SK-N-DZ (cell line): ENCODE results near the gene OR4B1. TPM values are rescaled to one million over a fixed set of nuclear protein-coding genes. Genes with fewer than 3 reads are reported as not detected.
"Not testable (repeated sequence)": the region's sequence is repeated elsewhere in the genome, so short reads cannot be mapped to it uniquely, and the experiment has no call there.

ENCODE experiments used
- DNase-seq: peaks from one replicate; pipeline ENCODE4 v3.0.0-alpha.2; 2015; ENCODE audit warnings: low spot score
- polyA plus RNA-seq, 2 experiments: library from polyadenylated mRNA; depleted of rRNA; stranded (reverse); fragments of >200 nt; gene quantifications; 2 replicates each; pipeline ENCODE4 v1.2.3, GENCODE V29; 2014

OR4B1 gene
- not detected in 2 replicates for polyA plus RNA-seq (2014; cell fraction: cytosol; rRNA removed)
- not detected in 2 replicates for polyA plus RNA-seq (2014; cell fraction: nucleus; rRNA removed)

GRCh38 chr11:48216510-48216909 is at the start of gene OR4B1:
Gene OR4B1 (plus strand): TSS chr11:48216810. CDS start chr11:48216810, 0 bp downstream.
- DNase-seq = no peak

DNA sequence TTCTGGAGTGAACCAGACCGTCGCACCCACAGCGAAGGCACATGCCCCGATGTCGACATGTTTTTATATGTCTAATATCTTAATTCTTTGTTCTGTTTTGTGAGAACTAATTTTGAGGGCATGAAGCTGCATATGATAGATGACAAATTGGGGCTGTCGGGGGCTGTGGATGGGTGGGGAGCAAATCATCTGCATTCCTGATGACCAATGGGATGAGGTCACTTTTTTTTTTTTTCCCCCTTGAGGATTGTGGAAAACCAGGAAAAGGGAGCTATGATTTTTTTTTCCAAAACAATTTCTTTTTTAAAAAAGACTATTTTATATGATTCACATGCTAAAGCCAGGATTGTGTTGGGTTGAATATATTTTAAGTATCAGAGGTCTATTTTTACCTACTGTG is 49.2 kb upstream of the OR4B1 start:
- DNase-seq = no peak

GRCh38 chr11:48168815-48169214 is 47.8 kb upstream of the OR4B1 start:
- no peak for DNase-seq

DNA sequence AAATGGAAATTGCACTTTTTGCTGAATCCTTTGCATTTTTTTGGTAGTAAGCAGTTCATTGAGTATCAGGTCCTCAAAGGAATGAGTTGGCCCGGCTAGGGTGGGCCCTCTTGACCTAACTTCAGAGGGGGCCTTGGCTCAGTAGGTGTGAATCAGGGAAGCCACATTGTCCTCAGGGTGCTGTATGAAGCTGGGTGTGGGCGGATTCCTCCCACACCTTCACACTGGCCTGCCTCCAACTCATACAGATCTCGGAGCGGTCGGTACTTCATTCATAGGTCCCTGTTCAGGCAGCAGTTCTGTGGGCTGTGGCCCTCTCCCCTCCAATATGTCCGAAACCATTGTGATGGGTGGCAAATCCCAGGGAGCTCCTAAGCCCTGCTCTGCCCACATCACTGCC is 47.4 kb upstream of the OR4B1 start:
- no peak for DNase-seq

DNA sequence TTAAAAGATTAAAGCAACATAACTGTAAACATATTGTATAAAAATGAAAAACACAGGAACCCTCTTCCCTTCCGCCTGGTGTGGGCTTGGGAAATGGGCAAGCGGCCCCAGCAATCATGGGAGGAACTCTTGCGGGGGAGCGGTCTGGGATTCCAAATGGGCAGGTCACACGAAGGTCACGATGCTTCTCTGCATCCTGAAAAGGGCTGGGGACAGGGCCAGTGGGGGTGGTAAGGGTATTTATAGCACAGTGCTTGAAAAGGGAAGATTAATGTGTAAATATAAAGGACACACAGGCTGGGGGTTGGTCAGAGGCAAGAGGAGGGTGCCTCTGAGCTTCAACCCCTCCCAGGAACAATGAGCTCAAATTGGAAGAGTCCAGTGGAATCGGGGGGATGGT is 46.9 kb upstream of the OR4B1 start:
- DNase-seq = no peak

- no peak for DNase-seq
These were observed 46.1 kb upstream of the OR4B1 start for GRCh38 chr11:48170241-48171233.

GRCh38 chr11:48172818-48173609 is 43.6 kb upstream of the OR4B1 start:
- DNase-seq = peak; percentile 48

- DNase-seq = no peak
These were observed 38.9 kb upstream of the OR4B1 start for GRCh38 chr11:48177661-48178060.

DNA sequence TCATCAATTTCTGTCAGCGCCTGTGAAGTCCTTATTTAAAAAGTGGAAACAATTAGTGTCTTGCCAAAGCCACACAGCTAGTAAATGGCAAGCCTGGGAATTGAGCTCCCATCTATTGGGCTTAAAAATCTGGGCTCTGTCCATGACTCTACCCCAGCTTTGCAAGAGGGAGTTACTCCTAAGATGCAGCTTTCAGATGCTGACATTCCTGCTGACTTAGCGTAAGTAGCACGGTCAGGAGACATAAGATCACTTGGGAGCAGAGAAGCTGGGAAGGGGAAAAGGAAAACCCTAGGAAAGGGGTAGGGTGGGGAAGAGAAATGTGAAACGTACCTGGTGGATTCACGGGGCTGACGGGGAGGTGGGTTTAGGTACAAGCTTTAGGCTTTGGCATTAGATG is 36.0 kb upstream of the OR4B1 start:
- DNase-seq = no peak

GRCh38 chr11:48182860-48183526 is 33.6 kb upstream of the OR4B1 start:
- no peak for DNase-seq

DNA sequence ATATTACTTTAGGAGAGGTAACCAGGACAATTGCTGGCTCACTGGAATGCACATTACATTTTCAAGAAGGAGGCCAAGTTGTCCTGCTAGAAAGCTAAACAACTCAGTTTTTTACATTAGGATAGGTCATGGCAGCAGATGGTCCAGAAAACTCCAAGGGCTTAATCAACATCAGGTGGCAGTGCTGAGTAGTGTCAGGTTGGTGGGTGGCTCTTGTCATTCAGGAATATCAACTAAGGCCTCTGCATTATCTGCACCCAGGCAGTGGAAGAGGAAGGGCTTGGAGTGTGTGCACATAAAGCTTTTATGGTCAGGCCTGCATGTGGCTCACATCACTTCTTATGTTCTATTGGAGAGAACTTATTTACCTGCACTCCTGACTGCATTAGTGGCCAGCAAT is 32.2 kb upstream of the OR4B1 start:
- no peak for DNase-seq

DNA sequence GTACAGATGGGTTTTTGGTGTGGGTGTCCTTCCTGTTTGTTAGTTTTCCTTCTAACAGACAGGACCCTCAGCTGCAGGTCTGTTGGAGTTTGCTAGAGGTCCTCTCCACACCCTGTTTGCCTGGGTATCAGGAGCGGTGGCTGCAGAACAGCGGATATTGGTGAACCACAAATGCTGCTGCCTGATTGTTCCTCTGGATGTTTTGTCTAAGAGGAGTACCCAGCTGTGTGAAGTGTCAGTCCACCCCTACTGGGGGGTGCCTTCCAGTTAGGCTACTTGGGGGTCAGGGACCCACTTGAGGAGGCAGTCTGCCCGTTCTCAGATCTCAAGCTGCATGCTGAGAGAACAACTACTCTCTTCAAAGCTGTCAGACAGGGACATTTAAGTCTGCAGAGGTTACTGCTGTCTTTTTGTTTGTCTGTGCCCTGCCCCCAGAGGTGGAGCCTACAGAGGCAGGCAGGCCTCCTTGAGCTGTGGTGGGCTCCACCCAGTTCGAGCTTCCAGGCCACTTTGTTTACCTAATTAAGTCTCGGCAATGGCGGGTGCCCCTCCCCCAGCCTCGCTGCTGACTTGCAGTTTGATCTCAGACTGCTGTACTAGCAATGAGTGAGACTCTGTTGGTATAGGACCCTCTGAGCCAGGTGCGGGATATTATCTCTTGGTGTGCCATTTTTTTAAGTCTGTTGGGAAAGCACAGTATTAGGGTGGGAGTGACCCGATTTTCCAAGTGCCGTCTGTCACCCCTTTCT is 25.5 kb upstream of the OR4B1 start:
- DNase-seq = peak; percentile 54

DNA sequence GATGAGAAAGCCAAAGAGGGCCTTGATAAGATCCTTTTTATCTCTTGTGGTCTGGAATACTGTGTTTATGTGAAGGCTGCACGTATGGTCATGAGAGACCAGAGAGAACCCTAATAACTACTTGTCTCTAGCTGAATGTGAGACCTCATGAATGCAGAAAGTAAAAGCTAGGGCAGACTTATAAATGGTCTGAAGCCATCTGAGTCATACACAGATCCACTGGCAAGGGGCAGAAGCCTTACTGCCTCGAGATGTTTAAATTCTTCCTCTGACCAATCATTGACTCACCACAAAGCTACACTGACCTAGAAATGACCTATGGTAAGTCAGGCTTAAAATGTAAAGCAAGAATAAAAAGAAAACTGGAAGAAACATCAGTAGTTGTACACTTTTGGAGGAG is 22.7 kb upstream of the OR4B1 start:
- no peak for DNase-seq

DNA sequence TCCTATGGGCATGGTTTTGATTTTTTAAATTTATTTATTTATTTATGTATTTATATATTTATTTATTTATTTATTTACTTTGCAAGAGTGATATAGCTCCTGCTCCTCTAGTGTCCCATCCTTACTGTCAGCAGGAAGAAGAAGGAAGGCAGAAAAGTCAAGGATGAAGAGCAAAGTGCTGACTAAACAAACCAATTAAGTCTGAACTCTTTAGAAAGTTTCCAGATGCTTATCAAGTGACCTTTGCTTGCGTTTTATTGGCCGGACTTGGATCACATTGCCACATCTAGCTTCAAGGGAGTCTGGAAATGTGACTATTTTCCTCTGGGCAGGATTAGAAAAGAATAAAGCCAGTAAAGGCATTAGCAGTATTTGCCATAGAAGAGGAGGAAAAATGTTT is 8.7 kb upstream of the OR4B1 start:
- DNase-seq = no peak

DNA sequence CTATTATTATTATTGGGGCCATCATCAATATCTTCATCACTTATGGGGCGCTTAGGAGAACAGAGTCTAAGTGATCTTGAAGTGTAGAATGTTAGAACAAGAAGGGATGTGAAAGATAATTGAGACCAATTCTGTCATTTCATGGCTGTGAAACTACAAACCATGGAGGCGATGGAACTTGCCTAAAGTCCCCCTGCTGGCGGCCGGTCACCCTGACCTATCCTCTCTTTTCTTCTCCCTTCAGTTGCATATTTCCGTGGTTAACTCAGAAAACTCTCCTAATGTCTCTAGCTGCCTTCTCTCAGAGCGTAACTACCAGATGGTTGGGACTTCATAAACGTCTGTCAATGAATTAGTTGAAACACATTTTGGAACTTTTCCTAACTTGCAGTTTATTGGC is 6.6 kb upstream of the OR4B1 start:
- DNase-seq = no peak

DNA sequence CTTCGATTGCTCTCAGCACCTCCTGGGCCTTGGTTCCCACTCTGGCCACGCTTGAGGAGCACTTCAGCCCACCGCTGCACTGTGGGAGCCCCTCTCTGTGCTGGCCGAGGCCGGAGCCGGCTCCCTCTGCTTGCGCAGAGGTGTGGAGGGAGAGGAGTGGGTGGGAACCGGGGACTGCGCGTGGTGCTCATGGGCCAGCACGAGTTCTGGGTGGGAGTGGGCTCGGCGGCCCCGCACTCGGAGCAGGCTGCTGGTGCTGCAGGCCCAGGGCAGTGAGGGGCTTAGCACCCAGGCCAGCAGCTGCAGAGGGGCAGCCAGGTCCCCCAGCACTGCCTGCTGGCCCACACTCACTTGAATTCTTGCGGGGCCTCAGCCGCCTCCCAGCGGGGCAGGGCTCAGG is 12.2 kb downstream of the OR4B1 start:
- no peak for DNase-seq

GRCh38 chr11:48230057-48230456 is 13.4 kb downstream of the OR4B1 start:
- DNase-seq = not testable (repeated sequence)

DNA sequence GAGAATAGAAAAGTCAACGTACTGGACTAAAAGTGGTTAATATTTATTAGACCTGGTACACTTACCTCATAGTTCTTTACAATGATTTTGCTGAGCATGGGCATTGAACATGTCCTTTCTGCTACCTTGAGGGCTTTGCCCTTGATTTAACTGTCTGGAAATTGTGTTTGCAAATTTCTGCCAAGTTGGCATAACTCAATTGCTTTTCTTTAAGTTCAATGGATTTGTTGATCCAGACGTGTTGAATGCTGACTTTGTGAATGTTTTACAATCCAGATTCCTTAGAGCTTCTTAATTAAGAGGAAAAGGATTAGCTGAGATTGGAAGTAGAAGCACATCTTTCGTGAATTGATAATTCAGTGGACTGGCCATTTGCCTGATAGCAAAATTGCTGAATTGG is 21.1 kb downstream of the OR4B1 start:
- DNase-seq = no peak

DNA sequence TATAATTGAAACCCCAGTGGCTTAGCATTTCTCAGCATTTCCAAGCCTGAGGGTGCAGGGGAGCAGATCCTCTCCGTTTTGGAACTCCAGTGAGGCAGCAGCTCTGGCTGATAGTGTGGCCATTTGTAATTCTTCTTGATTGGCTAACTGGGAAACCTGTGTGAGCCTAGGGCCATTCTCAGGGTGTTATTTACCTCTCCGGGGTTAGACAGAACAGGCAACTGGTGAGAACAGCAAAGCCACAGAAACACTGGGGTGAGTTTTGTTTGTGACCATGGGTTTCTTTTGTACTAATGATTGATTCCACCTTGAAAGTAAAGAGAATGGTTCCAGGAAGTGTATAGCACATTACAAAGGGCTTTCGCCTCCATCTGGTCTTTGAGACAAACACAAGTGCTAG is 25.9 kb downstream of the OR4B1 start:
- DNase-seq = no peak

DNA sequence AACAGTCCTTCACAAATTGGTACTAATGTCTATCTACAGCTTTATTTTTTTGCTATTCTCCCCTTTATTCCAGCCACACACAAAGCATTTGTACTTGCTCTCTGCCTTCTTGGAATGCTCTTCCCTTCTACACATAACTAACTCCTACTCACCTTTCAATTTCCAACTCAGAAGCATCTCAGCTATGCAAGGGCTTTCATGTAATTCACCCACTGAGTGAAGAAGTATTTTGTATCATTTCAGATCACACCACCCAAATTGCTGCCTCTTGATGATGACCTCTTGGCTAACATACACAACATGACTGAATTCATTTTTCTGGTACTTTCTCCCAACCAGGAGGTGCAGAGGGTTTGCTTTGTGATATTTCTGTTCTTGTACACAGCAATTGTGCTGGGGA is 28.2 kb downstream of the OR4B1 start, which contains the start of gene OR4X2:
TSS of gene OR4X2 (plus strand) at position 301 of the 400 bp plus-strand sequence. CDS start at position 301, 0 bp downstream.
- no peak for DNase-seq

- DNase-seq = no peak
These were observed 32.3 kb downstream of the OR4B1 start for GRCh38 chr11:48248902-48249301.
